HG03159 (cell line): ENCODE results near the gene SGCD.

ENCODE experiments used
- ATAC-seq: cut with Tn5 transposase; IDR thresholded peaks from one replicate; pipeline ENCODE4 v1.9.1; 2021; ENCODE audit warnings: mild to moderate bottlenecking, moderate library complexity; ENCODE audit not compliant: unreplicated experiment

SGCD gene

DNA sequence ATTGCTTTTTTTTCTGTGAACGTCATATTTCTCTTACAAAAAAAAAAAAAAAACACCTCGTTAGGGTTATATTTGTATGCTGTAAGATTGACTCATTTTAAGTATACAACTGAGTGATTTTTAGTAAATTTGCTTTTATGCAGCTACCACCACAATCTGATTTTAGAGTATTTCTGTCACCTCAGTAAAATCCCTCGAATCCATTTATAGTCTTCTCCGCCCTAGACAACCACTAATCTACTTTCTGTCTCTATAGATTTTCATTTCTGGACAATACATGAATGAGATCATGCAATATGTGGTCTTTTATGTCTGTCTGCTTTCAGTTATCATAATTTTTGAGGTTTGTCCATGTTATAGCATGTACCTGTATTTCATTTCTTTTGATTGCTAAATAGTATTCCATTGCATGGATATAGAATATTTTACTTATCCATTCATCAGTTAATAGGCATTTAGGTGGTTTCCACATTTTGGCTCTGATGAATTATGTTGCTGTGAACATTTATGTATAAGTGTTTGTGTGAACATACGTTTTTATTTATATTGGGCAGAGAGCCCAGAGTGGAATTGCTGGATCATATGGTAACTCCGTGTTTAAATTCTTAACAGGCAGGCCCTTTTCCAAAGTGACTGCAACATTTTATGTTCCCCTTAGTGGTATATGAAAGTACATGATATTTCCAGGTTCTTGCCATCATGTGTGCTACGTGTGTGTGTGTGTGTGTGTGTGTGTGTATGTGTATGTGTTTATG, 171.4 kb downstream of the SGCD start:
- no peak for ATAC-seq

DNA sequence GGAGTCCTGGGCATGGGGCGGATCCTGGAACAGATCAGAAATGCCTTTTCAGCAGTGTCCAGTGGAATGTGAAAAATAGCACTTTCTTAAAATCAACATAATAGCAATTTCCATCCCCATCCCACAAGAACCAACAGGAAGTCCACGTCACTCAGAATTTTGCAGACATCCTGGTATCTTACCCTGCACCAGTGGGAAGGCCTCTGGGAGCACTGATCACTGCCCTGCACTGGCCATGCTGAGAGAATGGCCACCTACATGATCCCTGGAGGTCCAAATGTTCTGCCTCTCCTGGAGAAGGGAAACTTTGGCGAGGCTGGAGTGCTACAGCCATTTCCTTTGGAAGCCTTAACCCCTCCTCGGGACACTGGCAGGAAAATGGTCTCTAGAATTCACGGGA, 173.8 kb downstream of the SGCD start:
- no peak for ATAC-seq

DNA sequence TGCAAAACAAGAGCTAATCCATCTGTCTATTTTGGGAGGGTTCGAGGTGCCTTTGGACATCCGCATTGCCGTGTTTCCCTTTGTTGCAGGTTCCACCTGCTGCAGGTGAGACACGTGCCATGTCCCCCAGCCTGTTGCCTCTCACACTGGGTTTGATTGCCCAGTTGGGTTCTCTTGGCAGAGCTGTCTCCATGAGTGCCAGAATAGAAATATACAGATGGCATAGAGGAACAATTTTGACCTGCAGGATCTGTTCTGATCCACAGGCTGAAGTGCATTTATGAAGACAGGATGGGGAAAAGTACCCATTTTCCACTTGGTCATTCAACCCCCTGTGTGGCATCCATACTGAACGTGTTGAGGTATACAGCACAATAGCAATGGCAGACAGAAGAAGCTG, 178.1 kb downstream of the SGCD start:
- no peak for ATAC-seq

DNA sequence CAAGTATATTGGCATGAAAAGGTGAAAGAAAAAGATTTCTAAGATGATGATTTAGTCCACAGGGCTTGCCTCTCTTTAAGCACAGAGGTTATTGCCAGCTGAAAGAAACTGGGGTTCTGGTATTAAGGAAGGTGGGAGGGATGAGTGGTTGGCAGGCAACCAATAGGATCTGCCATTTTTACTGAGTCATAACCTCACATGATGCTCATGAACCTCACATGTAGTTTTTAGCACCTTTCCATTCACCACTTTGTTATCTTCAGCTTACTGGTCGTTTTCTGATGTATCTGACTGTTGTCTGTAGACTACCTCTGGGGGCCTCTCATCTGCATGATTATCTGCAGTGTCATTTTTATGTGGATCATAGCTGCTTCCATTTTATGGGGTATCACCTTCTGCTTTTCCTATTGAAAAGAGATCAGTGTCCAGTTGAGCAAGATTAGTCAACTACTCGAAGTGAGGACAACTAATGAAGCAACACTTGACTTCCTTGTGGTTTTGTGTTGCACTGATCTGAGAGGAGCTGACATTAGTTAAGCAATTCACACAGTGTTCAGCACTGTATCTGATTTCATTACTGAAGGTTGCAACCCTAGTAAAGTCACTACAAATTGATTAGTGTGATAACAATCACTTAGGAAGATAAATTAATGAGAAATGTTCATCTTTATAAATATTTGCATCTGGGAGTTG, 186.3 kb downstream of the SGCD start:
- ATAC-seq, result no peak

DNA sequence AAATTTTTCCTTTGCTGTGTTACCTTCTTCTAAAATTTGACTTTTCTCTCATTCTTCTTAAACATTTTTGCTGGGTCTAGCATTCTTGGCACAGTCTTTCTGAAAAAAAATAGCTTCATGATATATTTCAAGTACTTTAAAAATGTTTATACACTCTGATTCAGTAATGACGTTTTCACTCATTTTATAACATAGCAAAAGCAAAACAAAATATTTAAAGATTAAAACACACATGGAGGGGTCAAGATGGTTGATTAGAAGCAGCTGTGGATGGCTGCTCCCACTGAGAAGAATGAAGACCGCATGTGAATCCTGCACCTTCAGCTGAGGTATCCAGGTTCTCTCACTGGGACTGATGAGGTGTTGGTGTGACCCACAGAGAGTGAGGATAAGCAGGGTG, 188.2 kb downstream of the SGCD start:
- no peak for ATAC-seq

DNA sequence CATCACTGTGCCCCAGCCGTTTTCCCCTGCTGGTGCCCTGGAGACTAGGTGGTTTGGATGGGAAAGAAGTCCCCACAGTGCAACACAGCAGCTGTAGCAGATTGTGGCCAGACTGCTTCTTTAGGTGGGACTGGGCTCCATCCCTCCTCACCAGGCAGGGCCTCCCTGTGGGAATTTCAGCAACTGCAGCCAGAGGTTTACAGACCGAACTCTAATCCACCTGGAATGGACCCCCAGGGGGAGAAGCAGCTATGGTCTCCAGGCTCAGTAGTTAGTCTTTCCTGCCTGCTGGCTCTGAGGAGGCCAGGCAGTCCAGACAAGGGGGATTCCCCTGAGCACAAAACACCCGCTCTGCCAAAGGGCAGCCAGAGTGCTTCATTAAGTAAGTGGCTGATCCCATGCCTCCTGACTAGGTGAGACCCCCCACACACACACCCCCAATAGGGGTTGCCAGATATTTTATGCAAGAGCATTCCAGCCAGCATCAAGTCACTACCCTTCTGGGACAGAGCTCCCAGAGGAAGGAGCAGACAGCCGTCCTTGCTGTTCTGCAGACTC, 188.9 kb downstream of the SGCD start:
- no peak for ATAC-seq

DNA sequence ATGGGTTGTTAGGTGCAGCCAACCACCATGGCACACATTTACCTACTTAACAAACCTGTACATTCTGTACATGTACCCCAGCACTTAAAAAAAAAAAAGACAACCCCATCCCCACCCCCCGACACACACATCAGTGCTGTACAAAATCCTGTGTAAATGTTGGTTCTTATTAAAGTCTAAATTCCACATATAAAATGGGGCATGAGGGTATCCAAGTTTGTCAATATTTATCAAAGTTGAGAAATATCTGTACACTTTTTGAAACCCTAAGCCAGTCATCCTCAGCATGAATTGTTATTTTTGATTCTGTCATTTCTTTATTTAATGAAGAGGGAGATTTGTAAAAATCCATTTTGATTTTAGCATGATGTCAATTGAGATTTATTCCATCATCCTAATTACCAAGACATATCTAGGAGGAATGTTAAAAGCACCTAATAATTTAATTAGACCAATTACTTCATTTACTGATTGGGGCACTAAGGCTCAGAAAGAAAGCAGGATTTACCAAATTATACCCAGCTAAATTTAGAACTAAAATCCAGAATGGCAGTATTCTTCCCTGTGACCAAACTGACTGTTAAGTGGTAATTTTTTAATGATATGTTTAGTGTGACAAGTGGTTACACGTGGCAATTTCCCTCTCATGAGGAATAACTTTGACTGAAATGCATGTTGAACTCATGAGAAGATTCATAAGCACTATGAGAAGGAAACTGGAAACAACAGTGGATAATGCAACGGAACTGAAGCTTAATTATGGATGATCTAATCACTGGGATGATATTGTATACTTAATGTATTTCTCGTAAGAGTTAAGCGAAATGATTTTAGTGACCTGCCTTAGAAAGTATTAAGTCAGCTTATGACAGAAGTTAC, 195.9 kb downstream of the SGCD start:
- ATAC-seq, result no peak

DNA sequence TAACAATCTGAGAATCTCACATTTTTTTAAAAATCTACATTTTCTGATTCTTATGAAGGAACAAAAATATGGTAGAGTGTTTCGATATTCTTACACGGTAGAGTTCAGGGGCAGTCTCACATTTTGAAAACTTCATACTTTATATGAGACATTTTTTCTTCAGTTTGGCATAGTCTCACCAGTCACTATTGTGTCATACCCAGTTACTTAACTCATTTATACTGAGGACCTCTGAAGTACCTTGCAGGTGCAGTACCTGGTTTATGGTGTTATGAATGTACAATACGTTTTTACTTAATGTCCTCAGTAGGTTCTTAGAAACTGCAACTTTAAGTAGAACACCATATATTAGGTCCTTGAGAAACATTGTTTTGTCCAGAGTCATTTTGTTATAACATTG, 196.6 kb downstream of the SGCD start:
- ATAC-seq, result no peak

DNA sequence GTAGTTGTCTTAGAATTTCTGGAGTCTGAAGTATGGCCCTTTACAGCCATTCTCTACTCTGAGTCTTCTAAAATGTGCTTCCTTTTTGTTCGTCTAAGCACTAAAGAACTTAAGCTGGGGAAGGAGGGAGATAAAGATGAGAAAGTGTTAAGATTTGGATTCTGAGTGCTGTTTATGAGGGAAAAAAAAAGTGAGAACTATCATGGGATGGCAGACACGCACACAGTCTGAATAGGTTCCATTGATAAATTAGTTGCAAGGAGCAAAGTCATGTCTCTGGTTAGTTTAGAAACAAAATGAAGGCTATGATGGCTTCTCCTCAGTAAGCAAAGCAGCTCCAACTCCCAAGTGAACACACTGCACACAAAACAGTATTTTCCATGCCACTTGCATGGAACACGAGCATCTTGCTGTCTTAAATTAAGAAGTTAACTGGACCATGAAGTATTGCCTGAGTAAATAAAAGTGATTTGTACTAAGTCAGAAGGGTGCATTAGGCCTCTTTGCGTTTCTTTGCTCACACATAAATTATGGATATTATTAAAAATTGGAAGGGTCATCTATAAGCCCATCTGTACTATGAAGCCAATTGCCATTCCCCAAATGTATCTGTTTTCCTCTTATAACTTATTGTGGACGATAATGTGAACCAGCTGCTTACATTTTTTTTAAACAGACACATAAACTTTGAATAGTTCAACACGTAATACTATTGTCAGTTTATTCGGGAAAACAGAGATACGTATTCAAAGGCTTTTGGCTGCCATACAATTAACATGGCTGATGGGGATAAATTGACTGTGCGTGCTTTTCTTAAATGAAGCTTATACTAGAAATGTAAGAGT, 199.3 kb downstream of the SGCD start:
- ATAC-seq, result no peak

DNA sequence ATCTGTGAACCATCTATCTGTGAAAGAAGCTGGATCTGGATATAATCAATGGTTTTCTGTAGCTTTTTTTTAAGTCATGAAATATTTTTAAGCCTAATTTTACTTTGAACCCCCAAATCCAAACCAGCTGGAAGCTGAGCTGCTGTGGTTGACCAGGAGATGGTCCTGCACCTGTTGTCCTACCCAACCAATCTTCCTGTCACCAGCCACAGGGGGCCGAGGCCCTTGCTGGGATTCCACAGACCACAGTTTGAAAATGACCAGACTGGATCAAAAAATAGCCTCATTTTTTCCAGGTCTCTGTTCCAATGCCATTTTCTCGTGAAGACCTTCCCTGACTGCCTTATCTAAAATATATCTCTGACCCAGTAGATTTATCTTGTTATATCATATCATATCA, 200.6 kb downstream of the SGCD start:
- no peak for ATAC-seq

DNA sequence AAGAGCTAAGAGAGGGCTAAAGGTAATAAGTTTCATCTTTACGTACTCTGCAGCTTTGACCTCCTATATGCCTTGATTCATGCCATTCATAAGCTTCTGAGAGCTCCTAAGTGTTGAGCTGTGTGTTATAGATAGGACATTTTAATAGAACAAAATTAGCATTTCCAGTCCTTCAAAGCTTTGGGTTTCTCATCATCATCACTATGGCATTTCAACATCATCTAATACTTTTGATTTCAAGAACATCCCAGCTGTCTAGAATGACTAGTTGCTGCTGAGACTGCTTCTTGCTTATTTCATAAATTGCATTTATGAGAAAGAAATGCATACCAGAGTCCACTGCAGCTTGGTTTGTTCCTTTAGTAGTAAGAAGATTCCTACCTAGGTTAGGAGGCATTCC, 201.7 kb downstream of the SGCD start:
- ATAC-seq, result no peak

DNA sequence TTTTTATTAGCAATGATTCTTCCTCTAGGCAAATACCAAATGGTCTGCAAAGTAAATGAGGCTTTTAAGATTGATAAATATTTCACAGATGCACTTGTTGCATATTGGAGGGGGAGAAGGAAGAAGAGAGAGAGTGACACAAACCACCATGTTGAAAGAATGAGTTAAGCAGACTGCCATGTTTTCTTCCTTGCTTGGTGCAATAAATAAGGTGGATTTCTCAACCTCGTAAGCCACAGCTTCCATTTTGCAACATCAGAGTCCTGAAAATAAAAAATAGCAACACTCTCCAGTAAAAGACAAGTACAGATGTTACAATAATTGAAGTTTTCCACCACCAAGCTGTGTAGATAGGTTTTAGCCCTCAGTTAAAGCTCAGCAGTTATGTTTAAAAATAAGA, 202.9 kb downstream of the SGCD start:
- no peak for ATAC-seq

DNA sequence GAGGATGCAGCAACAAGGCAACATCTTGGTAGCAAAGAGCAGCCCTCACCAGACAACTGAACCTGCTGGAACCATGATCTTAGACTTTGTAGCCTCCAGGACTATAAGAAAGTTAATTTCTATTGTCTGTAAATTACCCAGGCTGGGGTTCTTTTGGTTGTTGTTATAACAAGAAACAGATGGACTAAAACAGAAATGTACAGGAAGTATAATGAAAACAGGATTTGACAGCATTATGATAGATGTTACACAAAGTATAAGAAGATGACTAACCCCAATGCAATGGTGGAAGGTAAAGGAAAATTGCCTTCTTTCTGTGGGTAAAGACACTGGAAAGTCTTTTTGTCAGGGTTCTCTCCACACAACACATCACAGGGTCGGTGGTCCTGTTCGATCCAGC, 204.2 kb downstream of the SGCD start:
- ATAC-seq, result no peak

DNA sequence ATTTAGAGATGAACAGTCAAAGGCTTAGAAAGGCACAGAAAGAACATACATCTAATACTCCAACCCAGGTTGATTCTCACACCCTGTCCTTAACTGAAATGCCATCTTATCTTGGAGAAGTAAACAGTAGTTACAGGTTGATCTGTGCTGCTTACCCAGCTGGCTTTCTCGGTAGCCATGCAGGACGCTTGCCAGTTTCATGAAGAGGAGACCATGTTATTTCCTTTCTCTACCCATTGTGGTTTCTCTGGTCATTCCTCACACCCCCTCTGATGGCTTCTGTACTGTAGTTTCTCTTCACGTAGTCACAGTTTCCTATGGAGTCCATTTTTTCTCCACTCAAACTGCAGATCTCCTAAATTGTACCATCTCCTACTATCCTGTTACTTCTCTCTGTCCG, 206.0 kb downstream of the SGCD start:
- ATAC-seq, result no peak

DNA sequence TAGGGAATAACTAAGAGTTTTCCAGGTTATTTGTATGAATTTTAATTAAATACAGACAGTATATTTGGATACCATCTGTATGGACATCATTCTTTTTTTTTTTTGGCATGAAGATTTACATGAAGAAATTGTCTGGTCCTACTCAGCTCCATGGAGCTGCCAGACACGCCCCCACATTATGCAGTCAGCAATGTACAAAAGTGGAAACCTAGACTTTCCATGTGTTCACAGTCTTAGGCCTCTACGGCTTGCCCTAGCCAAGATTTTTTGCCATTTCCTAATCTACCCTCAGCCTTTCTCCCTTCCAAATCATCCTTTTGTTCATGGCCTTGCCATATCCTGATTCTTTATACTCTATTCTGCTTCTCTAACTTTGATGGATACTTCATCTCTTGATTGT, 207.1 kb downstream of the SGCD start:
- ATAC-seq, result no peak

DNA sequence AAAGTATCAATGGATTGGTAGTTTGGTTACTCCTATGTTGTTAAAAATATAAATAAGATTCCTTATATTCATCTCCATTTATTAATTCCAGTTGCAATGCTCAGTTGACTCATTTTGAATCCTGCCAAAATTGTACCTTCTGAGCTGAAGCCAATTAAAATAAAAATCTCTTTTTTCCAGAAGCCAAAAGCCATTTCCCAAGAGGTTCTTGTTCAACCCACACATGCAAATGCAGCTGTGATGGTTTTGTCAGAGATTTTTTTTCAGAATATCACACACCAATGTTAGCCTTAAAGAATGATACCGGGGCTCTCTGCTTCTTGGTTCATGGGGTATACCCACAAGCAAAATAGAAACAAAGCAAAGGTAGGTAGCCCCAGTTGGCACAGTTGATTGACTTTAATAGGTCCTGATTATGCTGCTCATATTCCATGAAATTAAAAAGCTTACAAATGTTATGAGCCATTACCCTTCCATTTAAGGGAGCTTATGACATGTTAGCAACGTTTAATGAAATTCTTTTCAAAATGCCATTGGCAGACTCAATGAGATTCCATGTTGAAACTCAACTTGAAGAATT, 208.0 kb downstream of the SGCD start:
- no peak for ATAC-seq

DNA sequence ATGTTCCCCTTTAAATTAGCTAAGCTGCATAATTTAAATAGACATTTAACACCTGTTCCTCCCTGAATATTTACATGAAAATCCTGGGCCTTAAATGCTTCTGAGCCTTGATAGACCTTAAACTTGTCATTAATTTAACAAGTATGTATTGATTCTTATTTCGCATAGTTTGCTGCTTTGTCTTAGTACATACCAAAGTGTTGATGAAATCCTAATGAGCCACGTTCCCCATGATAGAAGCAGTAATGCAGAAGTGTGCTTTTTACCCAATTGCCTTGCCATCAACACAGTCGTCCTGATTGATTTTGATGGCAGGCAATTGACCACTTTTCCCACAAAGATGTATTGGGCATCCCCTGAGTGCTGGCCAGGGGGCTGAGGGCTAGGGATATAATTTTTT, 213.5 kb downstream of the SGCD start:
- no peak for ATAC-seq

DNA sequence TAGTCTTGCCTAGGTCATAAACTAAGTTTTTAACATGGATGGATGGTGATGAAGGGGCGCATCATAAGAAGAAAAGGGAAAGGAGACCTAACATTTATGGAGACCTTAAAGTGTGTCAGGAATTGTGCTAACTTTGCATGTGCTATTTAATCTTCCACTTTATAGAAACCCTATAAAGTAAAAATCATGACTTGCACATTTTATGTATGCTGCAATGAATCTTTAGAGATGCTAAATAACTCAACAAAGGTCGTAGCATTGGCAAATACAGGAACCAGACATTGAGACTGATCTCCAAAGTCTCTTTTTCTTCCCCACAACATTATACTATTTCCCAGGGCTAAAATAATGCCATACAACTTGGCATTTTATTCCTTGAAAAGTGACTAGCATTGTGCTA, 214.6 kb downstream of the SGCD start:
- no peak for ATAC-seq

DNA sequence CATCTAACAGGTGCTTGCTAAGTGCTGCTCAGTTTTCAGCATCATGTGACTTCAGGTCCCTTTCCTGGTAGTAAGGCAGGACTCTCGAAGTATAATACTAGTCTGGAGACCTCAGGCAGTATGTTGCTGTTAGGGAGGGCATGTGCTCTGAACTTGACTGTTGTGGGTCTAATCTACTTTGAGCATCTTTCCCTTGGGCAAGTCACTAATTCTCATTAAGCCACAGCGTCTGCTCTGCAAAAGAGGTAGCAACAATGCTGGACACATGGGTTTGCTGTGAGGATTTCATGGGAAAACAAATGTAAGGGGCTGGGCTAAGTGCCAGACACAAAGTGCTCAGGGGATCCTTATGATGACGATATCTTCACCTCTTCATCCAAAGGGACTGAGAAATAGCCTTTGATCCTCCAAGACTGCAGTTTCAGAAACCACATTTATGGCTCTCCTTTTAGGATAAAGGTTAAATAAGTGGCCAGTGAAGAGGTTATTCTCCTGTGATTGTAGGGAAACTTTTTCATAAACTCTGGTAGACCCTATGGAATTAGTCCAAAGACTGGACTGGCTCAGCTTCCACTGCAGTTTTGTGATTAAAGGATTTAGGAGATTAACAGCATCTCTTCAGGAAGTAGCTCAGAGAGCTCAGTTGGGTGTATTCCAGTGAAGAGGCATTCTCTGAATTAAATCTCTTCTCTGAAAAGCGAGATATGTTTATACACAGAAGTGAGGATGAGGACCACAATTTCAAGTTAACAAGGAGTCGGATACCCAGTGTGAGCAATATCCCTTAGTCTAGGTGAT, 216.6 kb downstream of the SGCD start:
- ATAC-seq, result no peak
